ENCODE results near the gene GPR39. TPM values are rescaled to one million over a fixed set of nuclear protein-coding genes. Genes with fewer than 3 reads are reported as not detected.
A peak's percentile ranks its signal among the peaks of the same experiment; 100 is the strongest.

Gene GPR39
- total RNA-seq, 1 donor from 2014 or later: 26.0 TPM

DNA sequence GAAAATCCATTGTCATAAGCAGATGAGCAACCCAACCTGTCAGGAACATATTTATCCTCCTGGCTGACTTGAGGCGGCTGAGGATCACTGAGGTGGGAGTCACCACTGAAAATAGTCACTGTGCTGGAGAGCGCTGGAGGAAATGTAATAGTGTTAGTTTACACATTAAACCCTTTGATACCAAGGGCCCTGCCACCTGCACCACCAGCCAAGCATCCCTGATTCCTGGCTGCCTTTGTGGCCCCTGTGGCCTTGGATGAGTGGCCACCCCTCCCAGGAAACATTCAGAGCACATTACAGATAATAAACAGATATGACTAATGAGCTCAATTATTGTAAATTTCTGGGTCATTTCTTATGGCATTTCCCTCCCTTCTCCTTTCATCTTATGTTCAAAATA, 147.5 kb downstream of the GPR39 start:
- DNase-seq (ENCODE audit: low read depth): peak; percentile 66

DNA sequence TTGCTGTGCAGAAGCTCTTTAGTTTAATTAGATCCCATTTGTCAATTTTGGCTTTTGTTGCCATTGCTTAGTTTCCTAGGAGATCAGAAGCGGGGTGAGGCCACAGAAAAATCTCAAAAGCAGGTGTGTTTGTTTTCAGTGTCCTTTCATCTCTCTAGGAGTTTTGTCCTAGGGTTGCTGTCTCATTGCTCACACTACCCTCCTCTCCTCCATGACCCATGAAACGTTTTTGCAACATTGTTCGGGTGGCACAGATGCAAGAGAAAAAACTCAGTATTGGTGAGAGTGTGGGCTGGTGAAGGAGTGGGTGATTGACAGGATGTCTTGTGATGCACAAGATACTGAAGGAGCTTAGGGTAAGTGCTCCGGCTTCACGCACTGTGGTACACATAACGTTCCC, 149.8 kb downstream of the GPR39 start:
- DNase-seq (ENCODE audit: low read depth): no peak

DNA sequence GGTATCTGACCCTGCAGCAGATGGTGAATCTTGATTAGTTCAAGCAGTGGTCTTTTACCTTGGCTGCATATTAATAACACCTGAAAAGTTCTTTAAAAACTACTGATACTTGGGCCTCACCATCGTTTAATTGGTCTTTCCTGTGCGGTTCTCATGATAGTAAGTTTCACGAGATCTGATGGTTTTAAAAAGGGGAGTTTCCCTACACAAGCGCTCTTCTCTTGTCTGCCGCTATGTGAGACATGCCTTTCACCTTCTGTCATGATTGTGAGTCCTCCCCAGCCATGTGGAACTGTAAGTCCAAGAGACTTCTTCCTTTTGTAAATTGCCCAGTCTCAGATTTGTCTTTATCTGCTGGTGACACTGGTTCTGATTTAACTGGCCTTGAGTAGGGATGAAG, 151.1 kb downstream of the GPR39 start:
- DNase-seq (ENCODE audit: low read depth): no peak

DNA sequence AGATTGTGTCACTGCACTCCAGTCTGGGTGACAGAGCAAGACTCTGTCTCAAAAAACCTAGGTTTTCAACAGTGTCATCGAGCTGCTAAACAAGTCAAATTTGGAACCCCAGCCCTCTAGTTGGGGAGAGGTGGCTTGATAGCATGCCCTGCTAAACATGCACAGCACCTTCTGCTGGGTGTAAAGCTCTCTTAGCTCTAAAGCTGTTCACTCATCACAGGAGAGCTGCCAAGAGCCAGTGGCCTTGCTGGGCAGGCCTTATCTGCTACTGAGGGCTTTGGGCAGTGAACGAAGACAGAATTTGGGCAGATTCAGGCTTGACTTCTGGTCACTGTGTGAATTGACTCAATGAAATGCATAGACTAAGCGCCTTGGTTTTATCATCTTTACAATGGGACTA, 152.1 kb downstream of the GPR39 start:
- no peak for DNase-seq (ENCODE audit: low read depth)

DNA sequence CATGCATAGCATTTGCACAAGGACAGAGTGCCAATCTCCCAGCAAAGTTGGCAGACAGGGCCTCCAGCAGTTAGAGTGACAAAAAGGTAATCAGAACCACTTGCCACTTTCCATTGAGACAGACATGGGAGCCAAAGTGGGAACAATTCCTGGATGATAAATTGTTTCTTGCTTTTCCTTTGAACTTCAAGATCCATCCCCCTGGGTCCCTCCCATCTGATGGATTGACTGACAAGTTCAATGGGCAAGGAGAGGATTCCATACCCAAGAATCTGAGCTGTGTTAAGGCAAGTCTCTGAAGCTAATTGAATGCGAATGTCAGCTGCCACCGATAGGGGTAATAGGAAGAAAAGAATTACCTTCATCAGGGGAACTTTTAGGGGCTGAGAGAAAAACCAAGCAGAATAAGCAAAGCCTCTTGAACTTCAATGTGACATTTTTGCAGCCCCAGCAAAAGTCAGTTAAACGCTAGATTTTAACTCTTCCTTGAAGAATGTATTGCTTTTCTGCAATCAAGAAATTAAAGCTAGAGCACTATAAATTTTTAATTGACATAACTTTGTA, 156.9 kb downstream of the GPR39 start:
- no peak for DNase-seq (ENCODE audit: low read depth)

DNA sequence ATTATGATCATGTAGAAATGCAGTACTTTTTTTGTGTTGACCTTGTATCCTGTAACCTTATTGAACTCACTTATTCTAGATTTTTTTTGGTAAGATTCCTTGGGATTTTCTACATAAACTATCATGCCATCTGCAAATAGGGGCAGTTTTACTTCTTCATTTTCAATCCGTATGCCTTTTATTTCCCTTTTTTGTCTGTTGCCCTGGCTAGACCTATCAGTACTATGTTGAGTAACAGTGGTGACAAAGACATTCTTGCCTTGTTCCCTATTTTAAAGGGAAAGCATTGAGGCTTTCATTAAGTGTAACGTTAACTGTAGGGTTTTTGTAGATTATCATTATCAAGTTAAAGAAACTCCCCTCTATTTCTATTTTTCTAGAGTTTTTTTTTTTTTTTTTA, 161.1 kb downstream of the GPR39 start:
- DNase-seq (ENCODE audit: low read depth): no peak

DNA sequence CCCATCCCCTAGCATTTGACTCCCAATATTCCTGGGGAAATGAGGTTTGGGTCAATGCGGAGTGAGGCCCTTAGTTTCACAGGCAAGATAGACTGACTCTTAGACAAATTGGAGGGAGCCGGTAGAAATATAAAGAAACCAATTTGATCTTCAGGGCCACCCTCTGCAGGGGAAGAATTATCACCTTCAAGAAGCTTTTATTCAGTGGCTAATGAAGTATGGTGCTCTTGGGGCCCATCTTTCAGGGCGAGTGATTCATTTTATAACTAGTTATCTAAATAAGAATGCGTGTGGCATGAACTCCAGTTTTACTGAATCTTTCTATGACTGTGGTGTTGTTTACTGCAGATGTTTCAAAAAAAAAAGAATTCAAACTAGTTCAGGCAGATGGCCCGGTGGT, 165.0 kb downstream of the GPR39 start:
- no peak for DNase-seq (ENCODE audit: low read depth)

DNA sequence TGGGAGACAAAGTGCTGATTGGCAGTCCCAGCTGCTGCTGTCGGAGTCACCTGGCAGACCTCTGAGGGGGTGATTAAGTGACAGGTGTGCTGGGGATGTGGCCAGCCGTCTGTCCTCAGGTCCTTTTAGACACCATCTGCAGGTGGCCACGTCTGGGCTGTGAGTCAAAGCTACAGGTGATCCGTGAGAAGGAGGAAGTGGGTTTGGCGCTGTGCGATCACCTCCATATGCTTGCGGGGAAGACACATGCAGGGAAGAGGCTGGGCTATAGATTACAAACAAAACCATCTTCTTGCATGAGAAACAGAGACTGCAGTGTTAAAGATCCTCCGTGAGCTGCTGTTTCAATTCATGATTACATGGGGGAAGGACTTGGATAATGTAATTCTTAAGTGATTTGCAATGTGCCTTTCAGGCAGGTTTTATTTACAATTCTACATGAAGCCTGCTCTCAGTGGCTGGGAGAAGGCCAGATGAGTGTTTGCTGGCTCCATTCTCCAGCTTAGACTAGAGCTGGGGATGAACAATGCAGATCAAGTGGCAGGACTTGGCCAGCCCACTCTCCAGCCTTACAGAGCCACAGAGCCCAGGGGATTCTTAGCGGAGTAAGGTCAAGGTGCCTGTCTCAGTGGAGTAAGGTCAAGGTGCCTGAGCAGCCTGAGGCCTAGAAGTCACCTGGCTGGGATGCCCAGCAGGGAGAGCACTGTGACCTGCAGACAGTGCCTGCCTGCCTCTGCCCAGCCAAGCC, 165.6 kb downstream of the GPR39 start:
- no peak for DNase-seq (ENCODE audit: low read depth)

DNA sequence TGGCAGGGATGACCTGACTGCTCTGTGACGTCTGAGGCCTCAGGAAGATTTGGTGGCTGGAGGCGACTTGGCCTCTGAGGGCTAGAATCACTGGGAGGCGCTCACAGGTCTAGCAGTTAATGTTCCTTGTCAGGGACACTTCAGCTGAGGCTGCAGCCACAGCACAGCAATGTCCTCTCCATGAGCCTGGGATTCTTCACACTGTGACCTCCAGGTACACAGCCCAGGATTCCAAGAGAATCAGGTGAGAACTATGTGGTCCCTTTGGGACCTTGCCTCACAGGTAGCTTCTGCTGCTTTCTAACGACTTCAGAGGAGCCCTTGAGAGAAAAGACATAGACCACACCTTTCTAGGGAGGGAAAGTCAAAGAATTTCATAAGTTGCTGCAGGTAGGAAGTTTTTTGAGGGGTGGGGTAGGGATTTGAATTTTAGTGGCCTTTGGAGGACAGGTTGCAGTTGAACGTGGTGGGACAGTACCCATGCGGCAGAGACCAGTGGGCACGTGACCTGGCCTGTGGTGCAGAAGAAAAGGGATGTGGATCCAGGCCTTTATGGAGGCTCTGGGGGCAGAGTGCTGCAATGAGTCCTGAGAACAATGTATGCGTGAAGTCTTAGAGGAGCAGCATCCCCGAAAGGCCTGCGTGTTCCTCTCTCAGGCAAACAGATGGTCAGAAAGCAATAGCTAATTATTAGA, 167.2 kb downstream of the GPR39 start:
- no peak for DNase-seq (ENCODE audit: low read depth)

DNA sequence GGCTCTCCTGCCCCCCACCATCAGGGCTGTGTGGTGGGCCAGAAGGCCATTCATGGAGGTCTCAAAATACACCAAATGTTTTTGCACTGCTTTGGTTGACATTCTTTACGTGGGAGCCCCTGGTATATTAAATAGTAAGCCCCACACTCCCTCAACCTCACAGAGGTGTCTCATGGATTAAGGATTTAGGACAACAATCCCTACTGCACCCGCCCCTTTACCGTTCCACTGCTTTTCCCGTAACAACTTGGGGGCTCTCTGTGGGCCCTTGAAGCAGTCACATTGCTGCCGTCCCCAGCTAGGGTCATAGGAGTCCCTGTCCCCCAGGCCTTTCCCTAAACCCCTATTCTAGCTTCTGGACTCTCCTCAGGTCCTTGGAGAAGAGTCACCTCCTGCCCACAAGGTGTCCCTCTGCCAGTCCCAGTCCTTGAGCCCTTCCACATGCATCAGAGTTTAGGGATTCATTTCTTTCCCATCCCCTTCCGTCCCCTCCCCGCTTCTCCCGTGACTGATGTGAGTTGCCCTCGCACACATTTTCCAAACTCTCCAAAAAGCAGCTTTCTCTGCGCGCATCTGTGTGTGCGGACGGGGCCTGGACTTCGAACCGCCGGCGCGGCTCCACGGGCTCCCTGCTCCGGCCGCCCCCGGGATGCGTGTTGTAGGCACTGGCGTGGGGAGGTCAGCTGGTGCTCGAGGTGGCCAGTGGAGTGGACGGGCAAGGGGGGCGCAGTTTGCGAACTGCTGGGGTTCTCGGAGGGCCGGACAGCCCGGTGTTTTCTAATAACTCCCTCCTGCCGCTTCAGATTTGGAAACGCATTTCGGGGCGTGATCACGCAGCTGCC, 168.6 kb downstream of the GPR39 start:
- DNase-seq (ENCODE audit: low read depth): no peak

DNA sequence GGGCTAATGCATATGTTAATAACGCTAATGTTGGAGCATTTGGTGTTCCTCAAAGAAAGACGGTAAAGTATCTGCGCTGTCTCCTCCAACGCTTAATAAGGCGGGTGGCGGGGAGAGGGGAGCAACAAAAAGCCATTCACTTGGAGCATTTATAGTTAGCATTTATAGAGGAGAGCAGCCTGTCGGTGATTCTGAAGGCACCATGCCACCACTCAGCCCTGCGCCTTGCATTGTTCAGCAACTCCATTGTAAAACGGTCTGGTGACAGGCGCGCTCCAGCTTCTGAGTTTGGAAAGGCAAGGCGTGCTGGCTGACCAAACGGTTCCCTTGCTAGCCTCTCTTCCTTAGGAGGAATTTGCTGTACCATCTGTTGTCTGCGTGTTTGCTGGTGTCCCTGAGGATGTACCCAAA, 169.5 kb downstream of the GPR39 start:
- no peak for DNase-seq (ENCODE audit: low read depth)

DNA sequence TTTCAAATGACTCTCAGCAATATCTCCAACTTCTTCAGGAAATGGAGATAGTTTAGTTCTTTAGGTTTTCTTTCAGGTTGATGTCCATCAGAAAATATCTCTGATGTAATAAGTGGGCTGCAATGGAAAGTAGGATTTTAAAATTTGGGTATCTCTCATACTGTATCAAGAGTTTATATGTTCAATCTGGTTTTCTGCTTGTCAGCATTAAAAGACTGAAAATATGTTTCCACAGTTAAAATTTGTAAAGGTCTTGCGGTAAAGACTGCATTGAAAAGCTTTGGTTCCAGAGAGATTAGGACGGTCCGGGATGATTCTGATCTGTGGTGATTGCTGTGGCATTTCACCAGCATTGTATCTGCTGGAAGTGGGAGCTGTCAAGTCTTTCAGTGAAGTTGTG, 170.2 kb downstream of the GPR39 start:
- no peak for DNase-seq (ENCODE audit: low read depth)

DNA sequence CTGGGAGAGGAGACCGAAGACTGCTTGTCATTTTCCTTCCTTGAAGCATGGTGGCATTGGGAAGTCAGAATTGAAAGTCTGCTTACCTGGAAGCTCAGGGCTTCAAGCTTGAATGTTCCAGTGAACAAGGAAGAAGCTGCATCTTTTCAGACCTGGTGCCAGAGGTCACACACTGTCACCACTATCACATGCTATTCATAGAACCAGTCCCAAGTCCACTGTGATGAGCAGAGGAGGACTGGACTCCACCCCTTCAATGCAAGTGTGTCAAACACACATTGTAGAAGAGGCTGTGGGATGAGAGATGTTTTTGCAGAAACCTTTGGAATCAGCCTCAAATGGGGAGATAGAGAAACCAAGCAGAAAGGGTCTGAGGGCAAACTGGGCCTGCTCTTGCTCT, 172.0 kb downstream of the GPR39 start:
- DNase-seq (ENCODE audit: low read depth): no peak

DNA sequence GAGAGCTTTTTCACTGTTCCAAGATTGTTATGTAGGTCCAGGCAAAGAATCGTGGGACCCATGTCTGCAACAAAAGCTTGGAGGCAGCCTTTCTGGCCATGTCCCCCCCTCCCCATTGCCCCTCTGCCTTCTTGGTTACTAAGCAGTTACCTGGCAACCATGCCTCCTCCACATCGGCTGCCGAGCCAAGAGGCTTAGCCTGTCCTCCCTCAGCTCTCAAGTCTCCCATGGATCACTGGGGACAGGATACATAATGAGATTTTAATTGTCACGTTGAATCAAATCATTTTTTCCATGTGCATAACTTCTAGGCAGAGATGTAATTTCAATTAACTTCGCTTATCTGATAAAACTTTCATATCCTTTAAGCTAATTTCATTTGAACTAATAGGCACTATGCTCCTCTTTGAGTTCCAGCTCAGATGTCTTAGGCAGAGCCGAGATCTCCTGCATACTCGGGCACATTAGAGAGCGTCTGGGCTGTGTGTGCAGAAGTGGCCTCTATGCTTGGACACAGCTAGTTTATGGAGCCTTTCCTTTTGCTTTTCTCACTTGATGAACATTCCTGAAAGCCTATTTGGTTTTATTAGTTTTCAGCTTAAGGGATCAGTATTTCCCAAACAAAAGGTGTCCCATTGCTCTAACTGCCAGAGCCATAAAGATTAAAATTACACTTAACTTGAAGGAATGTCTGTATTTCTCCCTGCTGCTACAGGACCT, 172.7 kb downstream of the GPR39 start:
- DNase-seq (ENCODE audit: low read depth): no peak

DNA sequence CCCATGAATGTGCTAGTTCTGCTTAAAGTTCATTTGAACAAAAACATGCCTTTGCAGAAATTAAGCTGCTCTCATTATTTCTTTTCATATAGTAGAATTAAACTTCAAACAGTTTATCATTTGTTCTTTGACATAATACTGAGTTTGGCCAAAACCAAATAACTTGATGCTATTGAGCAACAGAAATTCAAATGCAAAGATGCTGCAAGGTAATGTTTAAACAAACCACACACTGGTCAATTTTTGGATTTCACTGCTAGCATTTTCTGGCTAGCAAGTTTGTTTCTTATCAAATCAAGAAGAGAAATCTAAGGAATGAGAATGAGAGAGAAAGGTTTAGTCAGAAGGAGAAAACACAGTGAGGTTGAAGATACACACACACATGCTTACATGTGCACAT, 173.4 kb downstream of the GPR39 start:
- no peak for DNase-seq (ENCODE audit: low read depth)

DNA sequence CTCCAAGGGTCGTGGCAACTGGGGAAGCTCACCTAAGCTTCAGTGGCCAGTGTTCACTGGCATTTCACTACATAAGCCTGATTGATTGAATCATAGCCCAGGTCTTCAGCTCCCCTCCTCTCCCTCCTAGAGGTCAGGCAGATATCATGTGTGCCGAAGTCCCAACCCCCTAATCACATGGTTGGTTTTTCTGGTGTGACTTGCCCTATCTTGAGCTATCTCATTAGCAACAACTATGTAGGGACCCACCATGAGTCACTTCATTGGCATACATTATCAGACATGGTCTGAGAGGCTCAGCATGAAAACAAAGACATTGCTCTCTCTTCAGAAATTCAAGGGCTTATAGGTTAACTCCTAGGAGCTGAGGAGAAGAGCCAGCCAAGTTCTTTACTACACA, 176.6 kb downstream of the GPR39 start:
- peak; percentile 89 for DNase-seq (ENCODE audit: low read depth)

DNA sequence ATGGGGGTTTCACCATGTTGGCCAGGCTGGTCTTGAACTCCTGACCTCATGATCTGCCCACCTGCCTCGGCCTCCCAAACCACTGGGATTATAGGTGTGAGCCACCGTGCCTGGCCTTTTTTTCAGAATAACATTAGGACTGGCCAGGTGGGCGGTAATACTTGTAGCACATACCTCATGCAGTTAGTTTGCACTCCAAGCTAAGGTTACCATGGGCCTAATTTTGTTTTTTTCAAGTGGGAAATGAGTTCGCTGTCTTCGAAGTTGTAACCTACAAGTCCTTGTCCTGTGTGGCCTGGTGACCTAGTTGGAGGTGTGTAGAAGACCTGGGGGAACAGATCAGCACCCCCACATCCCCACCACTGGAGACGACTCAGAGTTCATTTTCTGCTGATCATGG, 178.6 kb downstream of the GPR39 start:
- DNase-seq (ENCODE audit: low read depth): no peak

DNA sequence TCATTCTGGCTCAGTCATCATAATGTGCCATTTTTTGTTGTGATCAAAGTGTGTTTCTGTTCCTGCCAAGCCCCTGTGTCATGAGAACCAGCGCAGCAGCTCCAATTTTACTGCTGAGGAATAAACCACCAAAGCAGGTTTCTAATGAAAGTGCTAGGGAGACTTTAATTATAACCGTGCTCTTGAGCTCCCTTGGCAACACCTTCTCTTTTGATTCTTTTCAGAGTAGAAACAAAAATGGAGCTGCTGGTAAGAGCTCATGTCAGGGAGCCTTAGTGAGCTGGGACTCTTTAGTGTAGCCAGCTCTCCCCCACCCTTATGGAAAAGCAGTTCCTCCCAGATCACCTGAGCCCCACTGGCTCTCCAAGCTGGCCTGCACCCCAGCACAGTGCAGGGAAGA, 179.1 kb downstream of the GPR39 start:
- DNase-seq (ENCODE audit: low read depth): no peak

DNA sequence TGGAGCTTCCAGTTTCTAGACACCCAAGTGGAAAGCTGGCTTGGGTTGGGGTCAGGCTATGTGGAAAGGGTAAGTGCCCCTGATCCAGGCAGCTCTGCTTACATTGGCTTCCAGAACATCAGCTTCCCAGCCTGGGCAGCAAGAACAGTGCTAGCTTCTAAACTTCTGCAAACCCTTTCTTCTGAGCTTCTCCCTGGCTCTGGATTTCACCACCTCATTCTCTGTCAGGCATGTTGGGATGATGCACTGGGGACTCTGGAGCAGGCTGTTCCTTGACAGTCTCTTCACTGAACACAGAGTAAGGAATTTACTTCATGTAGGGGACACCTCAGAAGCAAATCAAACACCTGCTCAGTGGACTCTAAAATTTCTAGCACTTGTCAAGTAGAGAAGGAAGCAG, 180.6 kb downstream of the GPR39 start:
- DNase-seq (ENCODE audit: low read depth): no peak

DNA sequence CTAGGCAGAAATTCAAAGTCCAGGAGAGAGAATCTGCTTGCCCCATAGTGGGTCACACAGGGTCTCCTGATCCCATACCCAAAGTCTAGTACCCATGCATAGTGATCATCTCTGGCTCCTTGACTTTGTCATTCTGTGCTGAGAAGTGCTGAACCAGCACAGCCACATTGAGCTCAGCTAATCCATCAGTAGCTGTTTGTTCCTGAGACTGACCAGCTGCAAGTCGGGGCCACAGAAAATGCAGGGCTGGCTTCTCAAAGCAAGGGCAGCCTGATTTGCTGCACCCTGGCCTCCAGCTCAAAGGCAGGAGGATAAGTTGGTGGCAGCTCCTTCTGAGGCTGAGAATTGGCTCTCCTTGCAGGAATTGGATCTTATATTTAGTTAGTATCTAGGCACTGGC, 181.2 kb downstream of the GPR39 start:
- no peak for DNase-seq (ENCODE audit: low read depth)

DNA sequence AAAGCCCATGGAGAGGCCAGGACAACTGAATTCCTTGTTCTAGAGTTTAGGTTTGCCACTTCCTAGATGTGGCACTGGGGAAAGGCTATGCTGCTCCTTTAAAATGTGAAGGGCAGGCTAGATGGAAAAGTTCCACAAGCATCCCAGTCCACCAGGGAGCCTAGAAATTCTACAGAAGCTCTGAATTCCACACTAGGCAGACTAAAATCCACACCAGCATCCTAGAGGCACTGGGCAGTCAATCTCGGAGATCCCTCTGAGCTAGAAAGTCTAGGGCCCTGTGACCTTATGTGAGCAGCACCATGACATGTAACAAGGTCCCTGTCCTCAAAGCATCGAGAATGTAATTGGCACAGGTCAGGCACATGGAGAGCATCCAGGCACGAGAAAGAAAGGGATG, 181.9 kb downstream of the GPR39 start:
- DNase-seq (ENCODE audit: low read depth): no peak

DNA sequence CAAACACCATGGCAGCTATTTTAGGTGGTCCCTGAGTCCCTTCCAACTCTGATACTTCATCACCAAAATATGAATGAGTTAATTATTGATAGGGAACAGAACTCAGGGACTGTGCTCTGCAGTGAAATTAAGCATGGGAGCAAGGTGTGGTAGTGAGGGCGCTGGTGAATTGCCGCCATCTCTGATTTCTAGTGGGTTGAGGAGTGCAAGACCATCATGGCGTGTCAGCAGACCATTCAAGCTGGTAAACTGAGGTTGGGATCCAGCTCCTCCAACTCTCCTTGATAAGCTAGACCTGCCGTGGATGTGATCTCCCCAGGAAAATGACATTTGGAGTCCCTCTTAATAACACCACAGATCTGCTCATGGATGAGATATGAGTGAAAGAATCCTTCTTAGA, 183.0 kb downstream of the GPR39 start:
- DNase-seq (ENCODE audit: low read depth): no peak

Data from renal cortical epithelial cell (primary cell).